Colonic mucosa (tissue), 4 donors: ENCODE measurements around the gene NCAM2. TPM values are rescaled to one million over a fixed set of nuclear protein-coding genes. Genes with fewer than 3 reads are reported as not detected.

Source experiments
- DNase-seq: peaks from one replicate; pipeline ENCODE4 v3.0.0-alpha.2; 2020
- H3K27ac ChIP-seq: fragments of 200-600 bp; one replicate; pipeline ENCODE4 v1.8.0; 2021
- H3K27me3 ChIP-seq: fragments of 200-600 bp; one replicate; pipeline ENCODE4 v1.8.0; 2021
- H3K36me3 ChIP-seq: fragments of 200-600 bp; one replicate; pipeline ENCODE4 v1.8.0; 2021
- H3K4me1 ChIP-seq: fragments of 200-600 bp; one replicate; pipeline ENCODE4 v1.8.0; 2021; ENCODE audit warnings: mild to moderate bottlenecking
- H3K4me3 ChIP-seq: fragments of 200-600 bp; one replicate; pipeline ENCODE4 v1.8.0; 2021
- H3K9ac ChIP-seq, 2 donors: one replicate each; pipeline ENCODE4 v1.7.0; 2013; ENCODE audit warnings: control low read depth in 2 of 2, low read depth in 2 of 2, low read length in 2 of 2
- H3K9me3 ChIP-seq: fragments of 200-600 bp; one replicate; pipeline ENCODE4 v1.8.0; 2021
- CTCF ChIP-seq: fragments of 200-600 bp; IDR thresholded peaks from one replicate; pipeline ENCODE4 v1.8.0; 2022; ENCODE audit warnings: antibody characterized with exemption, mild to moderate bottlenecking
- intact Hi-C: fragments of 100-400 bp; cut with DNase I; formaldehyde crosslinking; loops from one replicate; pipeline ENCODE4 v1.14.1; 2022
- total RNA-seq, 2 donors: library from RNA; stranded (reverse); fragmentation: NEBNext Ultra II Directional in 1 of 2; extraction: Animal tissue kit (Norgen Biotek cat#: 25700) in 1 of 2; gene quantifications; one replicate each; pipeline ENCODE4 v1.2.1, GENCODE V29; 2021
- donor health status: healthy.
- donor health status: DM: no; HTN: no; CAD: no.
- donor health status: DM: no; HTN: no; CAD: no.

The NCAM2 gene
- total RNA-seq, 2 donors from 2014 or later = 0.52 to 2.8 TPM

- Histone ChIP-seq H3K4me3 (no peak overlapping the region), H3K9me3 (no peaks in the 10 kb centered on the region), H3K36me3 (no peaks in the 10 kb centered on the region), H3K27ac (no peak overlapping the region), H3K27me3 (no peaks in the 10 kb centered on the region), H3K9ac (no peak overlapping the region), H3K4me1 (no peaks in the 10 kb centered on the region)
- no peak for DNase-seq
- intact Hi-C loops = loop anchor here (5.0 kb wide), 1 partner anchor 760 kb away; no protein-coding TSS in a partner anchor
- no peak for TF ChIP-seq CTCF
Measured at GRCh38 chr21:21162786-21163185, 164.6 kb downstream of the NCAM2 start.

- H3K36me3 ChIP-seq = no peaks in the 10 kb centered on the region
- H3K27me3 ChIP-seq = no peaks in the 10 kb centered on the region
- H3K9me3 ChIP-seq = no peaks in the 10 kb centered on the region
- no peak overlapping the region for H3K27ac ChIP-seq
- DNase-seq = peak; percentile 24
- H3K4me1 ChIP-seq = no peaks in the 10 kb centered on the region
- no peak overlapping the region for H3K4me3 ChIP-seq
- TF ChIP-seq CTCF = peak; percentile 58
- H3K9ac ChIP-seq = no peak overlapping the region
- intact Hi-C loops = loop anchor here (5.0 kb wide), 1 partner anchor 758 kb away; no protein-coding TSS in a partner anchor
Measured at GRCh38 chr21:21163904-21164303, 165.7 kb downstream of the NCAM2 start.

- Histone ChIP-seq H3K9me3 (no peaks in the 10 kb centered on the region), H3K27ac (no peak overlapping the region), H3K36me3 (no peaks in the 10 kb centered on the region), H3K4me3 (no peak overlapping the region), H3K4me1 (no peaks in the 10 kb centered on the region), H3K9ac (no peak overlapping the region), H3K27me3 (no peaks in the 10 kb centered on the region)
- no peak for TF ChIP-seq CTCF
- DNase-seq = no peak
- intact Hi-C loops = loop anchor here (5.0 kb wide), 1 partner anchor 1627 kb away; no protein-coding TSS in a partner anchor
Measured at GRCh38 chr21:21165063-21165645, 166.9 kb downstream of the NCAM2 start.

GRCh38 chr21:21174676-21175075 lies 176.5 kb downstream of the NCAM2 start:
- Histone ChIP-seq H3K4me3 (no peak overlapping the region), H3K4me1 (no peaks in the 10 kb centered on the region), H3K9ac (no peak overlapping the region), H3K9me3 (no peaks in the 10 kb centered on the region), H3K36me3 (no peaks in the 10 kb centered on the region), H3K27ac (no peak overlapping the region), H3K27me3 (no peaks in the 10 kb centered on the region)
- intact Hi-C loops = no loop called here
- no peak for TF ChIP-seq CTCF
- DNase-seq = no peak

- no peak overlapping the region for H3K4me3 ChIP-seq
- no peaks in the 10 kb centered on the region for H3K27me3 ChIP-seq
- no peak for TF ChIP-seq CTCF
- no peak overlapping the region for H3K27ac ChIP-seq
- intact Hi-C loops = no loop called here
- H3K4me1 ChIP-seq = no peaks in the 10 kb centered on the region
- no peak overlapping the region for H3K9ac ChIP-seq
- no peaks in the 10 kb centered on the region for H3K36me3 ChIP-seq
- no peak for DNase-seq
- H3K9me3 ChIP-seq = no peaks in the 10 kb centered on the region
Measured at GRCh38 chr21:21175798-21176334, 177.7 kb downstream of the NCAM2 start.
